Pulmonary artery endothelial cell (primary cell): ENCODE data around the gene KIF1B. TPM values are rescaled to one million over a fixed set of nuclear protein-coding genes. Genes with fewer than 3 reads are reported as not detected.
A peak's percentile ranks its signal among the peaks of the same experiment; 100 is the strongest.
"Not testable (repeated sequence)": the region's sequence is repeated elsewhere in the genome, so short reads cannot be mapped to it uniquely, and the experiment has no call there.

Experiments
- DNase-seq: peaks from one replicate; pipeline ENCODE4 v3.0.0-alpha.2; 2011; ENCODE audit warnings: low read depth, low spot score
- total RNA-seq: library from RNA; depleted of rRNA; stranded (reverse); fragments of >200 nt; gene quantifications from 2 replicates; pipeline ENCODE4 v1.2.3, GENCODE V29; 2014

The KIF1B gene
- total RNA-seq, 1 donor from 2014 or later, result 28.0 TPM

DNA sequence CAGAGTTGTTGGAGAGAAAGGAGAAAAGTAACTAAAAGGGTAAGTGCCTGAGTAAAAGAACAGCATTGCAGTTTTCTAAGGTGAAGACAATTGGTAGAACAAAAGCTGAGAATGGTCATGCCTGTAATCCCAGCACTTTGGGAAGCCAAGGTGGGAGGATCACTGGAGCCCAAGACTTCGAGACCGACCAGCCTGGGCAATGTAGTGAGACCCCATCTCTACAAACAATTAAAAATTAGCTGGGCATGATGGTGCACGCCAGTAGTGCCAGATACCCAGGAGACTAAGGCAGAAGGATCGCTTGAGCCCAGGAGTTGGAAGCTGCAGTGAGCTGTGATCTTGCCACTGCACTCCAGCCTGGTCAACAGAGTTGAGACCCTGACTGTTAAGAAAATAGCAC, 173.3 kb downstream of the KIF1B start:
- DNase-seq, result no peak

DNA sequence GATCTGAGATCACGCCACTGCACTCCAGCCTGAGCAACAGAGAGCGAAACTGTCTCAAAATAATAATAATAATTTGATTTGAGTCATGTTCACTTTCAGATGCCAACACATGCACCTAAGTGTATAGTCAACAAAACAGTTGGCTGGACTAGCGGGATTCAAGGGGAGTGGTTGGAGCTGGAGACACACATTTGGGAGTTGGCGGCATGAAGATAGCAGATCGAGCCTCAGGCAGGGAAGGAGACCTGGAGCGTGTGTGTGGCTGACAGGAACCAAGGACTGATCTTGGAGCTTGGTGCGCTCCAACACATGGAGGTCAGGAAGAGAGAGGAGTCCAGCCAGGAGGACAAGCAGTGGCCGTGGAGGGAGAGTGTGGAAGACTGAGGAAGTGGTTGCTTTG, 173.8 kb downstream of the KIF1B start:
- no peak for DNase-seq

DNA sequence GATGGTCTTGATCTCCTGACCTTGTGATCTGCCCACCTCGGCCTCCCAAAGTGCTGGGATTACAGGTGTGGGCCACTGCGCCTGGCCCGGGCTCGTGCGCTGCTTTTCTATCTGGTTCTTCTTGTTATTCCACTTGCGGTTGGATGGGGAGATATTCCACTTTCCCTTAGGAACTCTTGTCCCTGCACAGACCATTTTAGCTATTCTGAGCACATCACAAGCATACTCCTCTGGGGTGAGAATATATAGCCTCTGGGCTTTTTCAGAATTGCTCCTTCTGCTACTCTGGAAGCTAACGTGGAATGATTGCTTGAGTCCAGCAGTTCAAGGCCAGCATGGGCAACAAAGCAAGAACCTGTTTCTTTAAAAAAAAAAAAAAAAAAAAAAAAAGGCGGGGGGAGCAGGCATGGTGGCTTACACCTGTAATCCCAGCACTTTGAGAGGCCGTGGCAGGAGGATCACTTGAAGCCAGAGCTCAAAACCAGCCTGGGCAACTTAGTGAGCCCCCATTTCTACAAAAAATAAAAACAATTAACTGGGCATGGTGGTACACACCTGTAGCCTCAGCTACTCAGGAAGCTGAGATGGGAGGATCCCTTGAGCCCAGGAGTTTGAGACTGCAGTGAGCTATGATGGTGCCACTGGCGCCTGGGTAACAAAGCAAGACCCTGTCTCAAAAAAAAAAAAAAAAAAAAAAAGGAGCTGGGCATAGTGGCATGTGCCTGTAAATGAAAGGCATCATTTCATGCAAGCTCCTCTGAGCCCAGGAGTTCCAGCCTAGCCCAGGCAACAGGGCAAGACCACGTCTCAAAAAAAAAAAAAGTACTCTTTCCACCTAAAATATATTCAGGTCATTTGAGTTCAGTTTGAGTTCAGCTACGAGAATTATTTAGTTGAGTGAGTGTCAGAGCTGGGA, 176.6 kb downstream of the KIF1B start:
- no peak for DNase-seq

DNA sequence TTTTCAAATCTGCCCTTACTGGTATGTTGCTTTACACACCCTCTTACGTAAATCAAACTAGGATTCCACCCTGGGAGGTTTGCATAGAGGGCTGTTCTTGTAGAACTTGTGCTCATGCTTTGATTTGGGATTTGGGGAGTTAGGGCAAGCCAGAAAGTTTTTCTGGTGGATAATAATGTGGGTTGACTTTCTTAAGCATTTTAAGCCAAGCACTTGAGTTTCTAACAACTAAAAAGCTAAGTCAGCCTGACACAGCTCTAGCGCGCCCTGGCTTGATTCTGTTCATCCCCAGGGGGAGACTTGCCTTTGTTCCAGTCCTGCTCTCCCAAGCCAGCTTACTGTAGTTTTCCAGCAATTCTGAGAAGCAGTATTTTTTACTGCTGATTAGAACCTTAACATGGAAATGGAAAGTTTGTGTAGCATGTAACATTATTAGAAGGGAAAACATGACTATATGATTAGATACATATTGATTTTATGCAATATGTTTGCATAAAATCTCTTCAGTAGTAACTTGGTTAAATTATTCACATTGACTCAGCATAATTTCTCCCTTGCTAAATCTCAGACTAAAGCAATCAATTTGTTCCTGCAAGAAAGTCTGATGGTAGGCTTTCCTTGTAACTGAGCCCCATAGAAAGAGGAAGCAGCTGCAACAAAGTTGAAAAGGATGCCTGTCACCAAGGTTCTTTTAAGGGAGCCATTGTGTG, 177.5 kb downstream of the KIF1B start:
- DNase-seq, result peak; percentile 36

DNA sequence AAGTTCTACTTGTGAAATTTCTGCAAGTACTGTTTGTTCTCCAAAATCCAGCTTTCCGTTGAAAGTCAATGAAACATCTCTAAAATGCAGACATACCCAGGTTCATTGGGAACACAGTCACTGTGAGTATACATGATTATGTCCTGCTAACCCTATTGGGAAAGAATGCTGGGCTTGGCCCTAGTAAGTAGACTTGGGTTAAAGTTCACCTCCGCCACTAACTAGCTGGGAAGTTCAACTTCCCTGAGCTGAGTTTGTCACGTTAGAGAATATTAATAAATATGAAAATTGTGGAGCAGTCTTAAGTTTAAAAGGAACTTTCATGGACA, 178.0 kb downstream of the KIF1B start:
- DNase-seq, result no peak

DNA sequence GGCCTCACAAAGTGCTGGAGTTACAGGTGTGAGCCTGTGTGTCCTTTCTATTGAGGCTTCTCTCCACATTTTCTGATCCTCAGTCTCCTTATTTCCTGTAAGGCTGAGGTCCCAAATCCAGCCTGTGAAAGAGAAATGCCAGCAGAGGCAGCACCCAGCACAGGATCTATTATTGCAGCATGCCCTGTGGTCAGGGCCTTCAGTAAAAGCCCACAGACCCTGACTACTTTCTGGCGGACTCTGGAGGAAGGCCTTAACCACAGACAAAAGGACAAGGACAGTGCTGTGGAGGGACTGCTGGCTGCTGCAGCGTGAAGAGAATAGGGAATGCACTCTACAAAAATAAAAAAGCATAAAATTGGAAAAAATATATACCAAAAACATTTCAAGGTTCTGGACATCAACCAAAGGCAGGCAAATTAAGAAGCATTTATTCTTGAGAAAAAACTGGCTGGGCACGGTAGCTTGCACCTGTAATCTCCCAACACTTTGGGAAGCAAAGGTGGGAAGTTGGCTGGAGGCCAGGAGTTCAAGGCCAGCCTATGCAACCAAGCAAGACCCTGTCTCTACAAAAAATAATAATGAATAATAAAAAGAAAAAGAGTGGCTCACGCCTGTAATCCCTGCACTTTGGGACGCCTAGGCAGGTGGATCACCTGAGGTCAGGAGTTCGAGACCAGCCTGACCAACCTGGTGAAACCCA, 179.1 kb downstream of the KIF1B start:
- no peak for DNase-seq

DNA sequence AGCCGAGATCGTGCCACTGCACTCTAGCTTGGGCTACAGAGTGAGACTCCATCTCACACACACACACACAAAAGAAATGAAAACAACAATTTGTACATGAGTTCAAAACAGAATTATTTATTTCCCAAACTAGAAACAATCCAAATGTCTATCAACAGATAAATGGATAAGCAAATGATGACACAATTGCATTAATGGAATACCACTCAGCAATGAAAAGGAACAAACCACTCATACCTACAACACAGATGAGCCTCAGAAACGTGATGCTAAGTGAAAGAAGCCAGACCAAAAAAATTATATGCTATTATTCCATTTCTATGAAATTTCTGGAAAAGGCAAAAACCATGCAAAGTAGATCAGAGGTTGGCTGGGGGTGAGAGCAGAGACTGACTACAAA, 186.5 kb downstream of the KIF1B start:
- DNase-seq, result no peak

DNA sequence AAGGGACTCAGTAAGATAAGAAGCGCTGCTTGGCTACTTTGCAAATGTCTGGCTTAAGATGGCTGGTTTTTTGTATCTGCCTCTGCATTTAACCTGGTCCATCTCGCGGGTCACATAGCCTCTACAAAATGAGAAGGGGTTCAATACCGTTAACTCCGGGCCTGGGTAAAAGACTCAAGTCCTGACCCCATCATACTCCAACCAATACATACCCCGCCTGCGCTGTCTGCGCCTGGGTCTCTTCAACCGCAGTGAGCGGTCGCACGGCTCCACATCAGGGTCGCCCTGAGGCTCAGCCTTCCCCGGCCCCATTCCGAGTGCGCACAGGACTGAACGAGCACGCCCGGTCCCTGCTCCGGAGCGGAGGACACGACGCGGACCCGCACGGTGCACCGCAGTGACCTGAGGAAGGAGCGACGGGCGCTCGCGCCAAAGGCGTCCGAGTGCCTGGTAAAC, 187.9 kb downstream of the KIF1B start:
- no peak for DNase-seq

DNA sequence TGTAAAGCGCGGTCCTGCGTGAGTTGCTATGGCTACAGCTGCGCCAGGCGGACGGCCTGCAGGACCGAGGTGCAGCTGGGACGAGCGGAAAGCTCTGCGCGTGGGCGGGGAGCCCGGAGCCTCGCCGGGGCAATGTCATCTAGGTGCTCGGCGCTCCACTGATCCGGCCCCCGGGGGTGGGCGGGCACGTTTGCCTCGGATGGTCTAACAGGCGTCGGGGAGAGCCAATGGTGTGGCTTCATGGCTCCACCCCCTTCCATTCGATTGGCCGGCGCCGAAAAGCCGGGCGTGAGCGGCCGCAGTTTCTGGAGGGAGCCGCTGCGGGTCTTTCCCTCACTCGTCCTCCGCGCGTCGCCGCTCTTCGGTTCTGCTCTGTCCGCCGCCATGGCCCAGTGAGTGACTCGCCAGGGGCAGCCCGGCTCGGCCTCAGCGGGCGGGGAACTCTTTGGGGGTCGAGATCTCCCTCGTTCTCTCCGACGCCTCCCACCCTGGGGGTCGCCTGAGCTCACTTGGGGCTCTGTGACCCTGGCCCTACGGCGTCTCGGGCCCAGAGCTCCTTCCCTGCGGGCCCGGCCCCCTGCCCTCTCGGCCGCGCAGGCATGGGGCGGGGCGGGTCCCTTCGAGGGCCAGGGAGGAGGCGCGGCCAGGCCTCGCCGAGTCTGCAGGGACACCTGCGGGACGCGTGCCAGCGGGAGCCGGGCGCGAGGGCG, 188.5 kb downstream of the KIF1B start, which contains the start of gene PGD:
PGD (plus strand) TSS at position 331 of the 710 bp plus-strand sequence; CDS start at position 385, 54 bp downstream.
- DNase-seq, result peak; percentile 94

DNA sequence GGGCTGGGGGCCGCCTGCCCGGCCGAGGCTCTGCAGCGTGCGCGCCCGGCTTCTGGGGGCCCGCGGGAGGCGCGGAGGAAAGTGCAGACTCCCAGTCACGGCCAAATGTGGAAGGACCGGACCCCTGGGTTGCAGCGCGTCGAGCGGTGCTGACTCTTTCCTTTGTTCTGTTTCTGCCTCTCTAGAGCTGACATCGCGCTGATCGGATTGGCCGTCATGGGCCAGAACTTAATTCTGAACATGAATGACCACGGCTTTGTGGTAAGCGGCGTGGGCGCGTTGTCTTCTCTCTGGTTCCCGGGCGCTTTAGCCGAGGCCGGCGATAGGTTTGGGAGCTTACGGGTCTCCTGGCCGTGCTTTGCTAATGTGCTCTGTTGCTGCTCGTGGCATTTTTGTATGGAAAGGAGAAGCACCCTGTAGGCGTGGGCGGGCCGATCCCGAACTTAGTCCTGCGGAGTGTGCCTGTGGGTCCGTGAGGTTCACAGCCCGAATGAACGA, 189.1 kb downstream of the KIF1B start:
- DNase-seq, result no peak

DNA sequence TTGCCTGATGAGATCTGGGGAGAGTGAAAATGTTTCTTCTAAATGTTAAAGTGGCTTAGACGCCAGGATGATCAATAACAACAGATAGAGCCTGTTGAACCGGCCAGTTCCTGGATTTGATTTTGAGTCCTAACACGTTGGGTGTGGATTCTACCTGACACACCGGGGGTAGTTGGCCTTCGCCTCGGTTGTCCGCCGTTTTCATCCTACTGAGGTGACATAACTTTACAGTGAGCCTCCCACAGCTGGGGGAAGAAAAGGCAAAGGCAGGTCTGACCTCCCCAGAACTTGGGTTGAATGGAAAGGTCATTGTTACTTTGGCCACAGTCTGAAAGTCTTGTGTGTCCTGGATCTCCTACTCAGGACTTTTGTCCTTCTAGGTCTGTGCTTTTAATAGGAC, 189.6 kb downstream of the KIF1B start:
- no peak for DNase-seq

DNA sequence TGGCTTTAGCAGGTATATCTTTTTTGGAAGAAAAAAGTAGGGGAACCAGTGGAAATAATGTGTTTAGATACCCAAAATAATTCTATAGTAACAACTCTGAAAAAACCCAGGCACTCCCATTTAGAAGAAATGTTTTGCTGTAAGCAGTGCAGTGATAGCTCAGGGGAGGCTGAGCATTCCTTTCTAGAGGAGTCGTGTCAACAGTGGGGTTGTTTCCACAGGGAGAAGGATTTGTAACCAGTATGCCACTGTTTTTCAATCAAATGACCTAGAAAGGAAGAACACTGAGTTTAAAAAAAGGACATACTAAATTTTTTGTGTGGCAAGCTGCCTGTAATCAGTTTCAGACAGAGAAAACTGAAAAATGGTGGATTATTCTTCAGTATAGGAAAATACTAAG, 190.9 kb downstream of the KIF1B start:
- no peak for DNase-seq

DNA sequence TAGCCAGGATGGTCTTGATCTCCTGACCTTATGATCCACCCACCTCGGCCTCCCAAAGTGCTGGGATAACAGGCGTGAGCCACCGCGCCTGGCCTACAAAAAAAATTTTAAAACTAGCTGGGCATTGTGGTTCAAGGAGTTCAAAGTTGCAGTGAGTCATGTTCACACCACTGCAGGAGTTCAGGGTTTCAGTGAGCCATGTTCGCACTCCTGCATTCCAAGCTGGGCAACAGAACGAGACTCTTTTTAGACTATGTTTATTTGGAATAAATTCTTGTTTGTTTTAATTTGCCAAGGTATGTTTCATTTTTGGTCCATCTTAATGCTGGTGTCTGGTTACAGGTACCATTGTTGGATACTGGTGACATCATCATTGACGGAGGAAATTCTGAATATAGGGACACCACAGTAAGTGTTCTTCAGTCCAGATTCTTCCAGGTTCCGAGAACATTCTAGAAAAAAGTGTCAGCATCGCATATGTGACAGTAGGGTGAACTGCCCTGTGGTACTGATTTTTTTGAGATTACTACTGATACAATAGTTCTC, 192.4 kb downstream of the KIF1B start:
- no peak for DNase-seq

DNA sequence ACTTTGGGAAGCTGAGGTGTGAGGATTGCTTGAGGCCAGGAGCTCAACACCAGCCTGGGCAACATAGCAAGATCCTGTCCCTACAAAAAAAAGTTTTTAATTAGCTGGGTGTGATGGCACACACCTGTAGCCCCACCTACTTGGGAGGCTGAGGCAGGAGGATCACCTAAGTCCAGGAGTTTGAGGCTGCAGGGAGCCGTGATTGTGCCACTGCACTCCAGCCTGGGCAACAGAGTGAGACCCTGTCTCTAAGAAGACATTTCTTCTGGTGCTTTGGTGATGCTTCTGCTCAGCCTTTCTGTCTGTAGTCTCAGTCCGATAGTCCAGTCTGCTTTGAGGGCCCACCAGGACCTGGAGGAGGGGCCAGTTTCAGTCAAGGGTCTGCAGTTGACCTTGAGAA, 196.8 kb downstream of the KIF1B start:
- DNase-seq, result no peak

DNA sequence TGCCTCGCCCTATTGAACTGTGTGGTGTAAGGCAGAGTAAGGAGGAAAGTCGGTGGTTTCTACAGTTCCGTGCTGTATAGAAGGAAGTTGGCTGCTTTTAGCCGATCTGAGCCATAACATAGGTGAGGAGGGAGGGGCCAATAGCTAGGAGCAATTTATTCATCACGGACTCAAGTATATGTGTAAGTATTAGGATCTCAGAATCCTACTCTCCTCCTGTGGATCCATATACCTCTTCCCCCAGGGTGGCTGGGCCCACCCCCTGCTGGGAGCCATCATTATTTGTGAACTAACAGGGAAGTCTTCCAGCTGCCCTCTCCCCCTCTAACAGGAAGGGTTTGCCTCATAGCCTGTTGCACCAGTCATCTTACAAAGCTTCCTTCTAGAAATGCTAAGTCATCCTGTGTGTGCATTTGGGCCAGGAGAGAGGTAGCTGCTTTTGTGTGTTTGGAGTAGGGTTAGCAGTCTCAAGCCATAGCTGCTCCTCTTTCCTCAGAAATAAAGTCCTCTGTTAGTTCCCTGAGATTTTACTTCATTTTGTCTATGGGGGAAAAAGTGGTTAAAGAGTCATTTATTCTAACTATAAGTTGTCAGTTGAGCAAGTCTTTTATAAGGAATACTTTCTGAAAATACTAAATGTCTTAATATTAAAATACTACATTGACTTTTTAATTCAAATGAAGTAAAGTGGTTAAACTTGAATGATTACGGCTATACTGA, 205.0 kb downstream of the KIF1B start:
- peak; percentile 90 for DNase-seq

DNA sequence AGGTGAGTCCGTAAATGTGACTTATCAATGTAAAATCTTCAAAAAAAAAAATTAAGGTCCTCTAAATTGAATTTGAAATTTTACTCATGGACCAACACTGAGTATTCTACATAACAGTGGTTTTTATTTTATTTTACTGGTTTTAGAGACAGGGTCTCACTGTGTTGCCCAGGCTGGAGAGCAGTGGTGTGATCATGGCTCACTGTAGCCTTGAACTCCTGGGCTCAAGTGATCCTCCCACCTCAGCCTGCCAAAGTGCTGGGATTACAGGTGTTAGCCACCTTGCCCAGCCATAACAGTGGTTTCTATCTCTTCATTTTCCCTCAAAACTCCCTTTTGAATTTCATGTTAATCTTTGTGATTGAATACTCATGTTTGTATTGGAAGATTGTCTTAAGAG, 205.6 kb downstream of the KIF1B start:
- not testable (repeated sequence) for DNase-seq

DNA sequence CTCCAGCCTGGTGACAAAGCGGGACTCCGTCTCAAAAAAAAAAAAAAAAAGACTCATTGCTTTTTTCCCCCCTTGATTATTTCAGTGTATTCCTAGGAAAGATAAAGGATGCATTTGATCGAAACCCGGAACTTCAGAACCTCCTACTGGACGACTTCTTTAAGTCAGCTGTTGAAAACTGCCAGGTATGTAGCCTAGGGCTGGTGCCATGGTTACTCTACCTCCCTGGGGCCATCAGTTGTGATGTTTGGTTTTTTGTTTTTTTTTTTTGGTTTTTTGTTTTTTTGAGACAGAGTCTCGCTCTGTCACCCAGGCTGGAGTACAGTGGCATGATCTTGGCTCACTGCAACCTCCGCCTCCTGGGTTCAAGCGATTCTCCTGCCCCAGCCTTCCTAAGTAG, 208.4 kb downstream of the KIF1B start:
- not testable (repeated sequence) for DNase-seq

DNA sequence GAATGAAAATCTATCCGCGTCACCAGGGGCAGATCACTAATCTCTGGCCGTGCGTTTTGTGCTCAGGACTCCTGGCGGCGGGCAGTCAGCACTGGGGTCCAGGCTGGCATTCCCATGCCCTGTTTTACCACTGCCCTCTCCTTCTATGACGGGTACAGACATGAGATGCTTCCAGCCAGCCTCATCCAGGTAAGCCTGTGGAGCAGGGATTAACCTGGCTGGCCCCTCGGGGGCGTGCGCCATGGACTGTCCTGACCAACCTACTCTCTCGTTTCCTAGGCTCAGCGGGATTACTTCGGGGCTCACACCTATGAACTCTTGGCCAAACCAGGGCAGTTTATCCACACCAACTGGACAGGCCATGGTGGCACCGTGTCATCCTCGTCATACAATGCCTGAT, 209.0 kb downstream of the KIF1B start:
- DNase-seq, result no peak

DNA sequence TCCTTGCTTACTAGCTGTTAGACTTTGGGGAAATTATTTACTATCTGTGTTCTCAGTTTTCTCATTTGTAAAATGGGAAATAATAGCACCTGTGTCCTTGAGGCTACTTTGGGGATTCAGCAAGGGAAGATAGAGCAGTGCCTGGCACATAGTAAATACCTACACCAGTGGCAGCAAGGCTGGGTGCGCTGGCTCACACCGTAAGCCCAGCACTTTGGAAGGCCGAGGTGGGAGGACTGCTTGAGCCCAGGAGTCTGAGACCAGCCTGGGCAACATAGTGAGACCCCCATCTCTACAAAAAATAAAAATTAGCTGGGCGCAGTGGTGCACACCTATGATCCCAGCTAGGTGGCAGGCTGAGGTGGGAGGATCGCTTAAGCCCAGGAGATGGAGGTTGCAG, 211.3 kb downstream of the KIF1B start:
- DNase-seq, result no peak

DNA sequence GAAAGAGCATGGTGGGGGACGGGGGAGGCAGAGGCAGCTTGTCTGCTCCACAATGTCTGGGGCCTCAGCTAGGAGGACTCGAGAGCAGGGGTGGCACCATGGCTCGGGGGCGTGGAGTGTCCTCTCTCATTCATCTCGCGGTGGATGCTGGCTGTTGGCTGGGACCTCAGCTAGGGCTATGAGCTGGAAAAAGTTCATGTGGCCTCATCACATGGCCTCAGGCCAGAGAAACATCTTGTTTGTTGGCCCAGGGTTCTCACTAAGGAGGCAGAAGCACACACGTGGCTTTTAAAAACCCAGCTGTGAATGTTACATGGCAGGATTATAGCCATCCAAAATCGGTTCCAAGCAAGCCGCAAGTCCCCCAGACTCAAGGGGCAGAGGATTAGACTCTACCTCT, 213.7 kb downstream of the KIF1B start:
- no peak for DNase-seq
